Astrocyte (in vitro differentiated cells and primary cell): ENCODE measurements around the gene LDAF1. TPM values are rescaled to one million over a fixed set of nuclear protein-coding genes. Genes with fewer than 3 reads are reported as not detected.

Experiments used
- DNase-seq: peaks from one replicate; pipeline ENCODE4 v3.0.0-alpha.2; 2010; ENCODE audit warnings: low read depth
- FAIRE-seq: peaks from 2 replicates; lab custom pipeline; 2011; peaks lifted over from hg19 to GRCh38; lab: Jason Lieb, UNC
- H2AFZ ChIP-seq: 2 replicates; pipeline ENCODE4 v1.6.0; 2012; ENCODE audit warnings: low read depth, low read length, inconsistent platforms
- H3K27ac ChIP-seq: 2 replicates; pipeline ENCODE4 v1.5.1; 2011; ENCODE audit warnings: low read depth, low read length, inconsistent platforms
- H3K27me3 ChIP-seq: 2 replicates; pipeline ENCODE4 v1.6.0; 2011; ENCODE audit warnings: low read length, inconsistent platforms; ENCODE audit not compliant: insufficient read depth
- H3K36me3 ChIP-seq: 2 replicates; pipeline ENCODE4 v1.5.1; 2011; ENCODE audit warnings: low read length, inconsistent platforms; ENCODE audit not compliant: insufficient read depth
- H3K4me1 ChIP-seq: 2 replicates; pipeline ENCODE4 v1.5.1; 2011; ENCODE audit warnings: low read length, inconsistent platforms; ENCODE audit not compliant: insufficient read depth
- H3K4me2 ChIP-seq: 2 replicates; pipeline ENCODE4 v1.6.0; 2012; ENCODE audit warnings: low read length, inconsistent platforms
- H3K4me3 ChIP-seq: 2 replicates; pipeline ENCODE4 v1.5.1; 2011; ENCODE audit warnings: low read depth, mild to moderate bottlenecking, low read length, inconsistent platforms; ENCODE audit not compliant: insufficient read depth
- H3K79me2 ChIP-seq: 2 replicates; pipeline ENCODE4 v1.6.0; 2012; ENCODE audit warnings: mild to moderate bottlenecking, low read length, inconsistent platforms; ENCODE audit not compliant: insufficient read depth
- H3K9ac ChIP-seq: 2 replicates; pipeline ENCODE4 v1.6.0; 2012; ENCODE audit warnings: mild to moderate bottlenecking, low read length, inconsistent platforms
- H3K9me3 ChIP-seq: 2 replicates; pipeline ENCODE4 v1.5.1; 2012; ENCODE audit warnings: low read depth, mild to moderate bottlenecking, low read length, inconsistent platforms; ENCODE audit not compliant: insufficient read depth
- H4K20me1 ChIP-seq: 2 replicates; pipeline ENCODE4 v1.6.0; 2012; ENCODE audit warnings: low read length, inconsistent platforms; ENCODE audit not compliant: insufficient read depth
- H3K27ac Mint-ChIP-seq: one replicate; pipeline ENCODE4 v1.8.0; 2021; ENCODE audit warnings: mild to moderate bottlenecking, mixed read lengths; ENCODE audit not compliant: unreplicated experiment
- H3K27me3 Mint-ChIP-seq: one replicate; pipeline ENCODE4 v1.8.0; 2021; ENCODE audit warnings: low read depth, mixed read lengths; ENCODE audit not compliant: unreplicated experiment
- H3K36me3 Mint-ChIP-seq: one replicate; pipeline ENCODE4 v1.8.0; 2021; ENCODE audit warnings: low read depth, mixed read lengths; ENCODE audit not compliant: unreplicated experiment
- H3K4me1 Mint-ChIP-seq: one replicate; pipeline ENCODE4 v1.8.0; 2021; ENCODE audit warnings: low read depth, mixed read lengths; ENCODE audit not compliant: unreplicated experiment
- H3K4me3 Mint-ChIP-seq: one replicate; pipeline ENCODE4 v1.8.0; 2021; ENCODE audit warnings: mild to moderate bottlenecking, moderate library complexity, mixed read lengths; ENCODE audit not compliant: unreplicated experiment
- H3K9me3 Mint-ChIP-seq: one replicate; pipeline ENCODE4 v1.8.0; 2021; ENCODE audit warnings: mild to moderate bottlenecking, mixed read lengths; ENCODE audit not compliant: unreplicated experiment
- EZH2 ChIP-seq: IDR thresholded peaks from 2 replicates; pipeline ENCODE4 v1.6.1; 2012; ENCODE audit warnings: mild to moderate bottlenecking, low read length, inconsistent platforms; ENCODE audit not compliant: insufficient read depth
- total RNA-seq: library from RNA; stranded (reverse); gene quantifications from 2 replicates; pipeline ENCODE4 v1.2.1, GENCODE V29; 2021
- TF ChIP-seq, protein P1 (sequence below): IDR thresholded peaks from 2 replicates; pipeline ENCODE4 v1.5.1; 2011; ENCODE audit warnings: low read depth, mild to moderate bottlenecking, inconsistent platforms, low read length, moderate library complexity; ENCODE audit not compliant: insufficient read depth

LDAF1 gene
- total RNA-seq, 1 donor from 2014 or later, result 38.6 TPM

DNA sequence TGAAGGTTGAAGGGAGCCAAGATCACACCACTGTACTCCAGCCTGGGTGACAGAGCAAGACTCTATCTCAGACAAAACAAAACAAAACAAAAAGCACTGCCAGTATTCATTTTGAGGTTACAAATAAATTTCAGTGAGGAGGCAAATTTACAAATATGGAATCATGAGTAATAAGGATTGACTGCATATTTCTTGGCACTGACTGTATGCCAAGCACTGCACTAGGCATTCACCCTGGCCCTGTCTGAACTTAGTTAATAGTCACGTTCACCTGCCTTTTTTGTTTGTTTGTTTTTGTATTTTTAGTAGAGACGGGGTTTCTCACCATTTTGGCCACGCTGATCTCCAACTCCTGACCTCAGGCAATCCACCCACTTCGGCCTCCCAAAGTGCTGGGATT lies 5.1 kb downstream of the LDAF1 start:
- FAIRE-seq (no peak), DNase-seq (no peak)
- no peak overlapping the region for H2AFZ ChIP-seq
- H3K9ac ChIP-seq, result no peak overlapping the region
- no peaks in the 10 kb centered on the region for H3K9me3 ChIP-seq
- Mint-ChIP-seq H3K9me3 (no peaks in the 10 kb centered on the region), H3K27me3 (no peaks in the 10 kb centered on the region), H3K27ac (no peak overlapping the region), H3K4me3 (no peak overlapping the region), H3K36me3 (peaks cover 21% of the 10 kb centered on the region), H3K4me1 (peaks cover 7% of the 10 kb centered on the region)
- no peak overlapping the region for H3K4me3 ChIP-seq
- no peak for TF ChIP-seq EZH2
- TF ChIP-seq, protein P1, sequence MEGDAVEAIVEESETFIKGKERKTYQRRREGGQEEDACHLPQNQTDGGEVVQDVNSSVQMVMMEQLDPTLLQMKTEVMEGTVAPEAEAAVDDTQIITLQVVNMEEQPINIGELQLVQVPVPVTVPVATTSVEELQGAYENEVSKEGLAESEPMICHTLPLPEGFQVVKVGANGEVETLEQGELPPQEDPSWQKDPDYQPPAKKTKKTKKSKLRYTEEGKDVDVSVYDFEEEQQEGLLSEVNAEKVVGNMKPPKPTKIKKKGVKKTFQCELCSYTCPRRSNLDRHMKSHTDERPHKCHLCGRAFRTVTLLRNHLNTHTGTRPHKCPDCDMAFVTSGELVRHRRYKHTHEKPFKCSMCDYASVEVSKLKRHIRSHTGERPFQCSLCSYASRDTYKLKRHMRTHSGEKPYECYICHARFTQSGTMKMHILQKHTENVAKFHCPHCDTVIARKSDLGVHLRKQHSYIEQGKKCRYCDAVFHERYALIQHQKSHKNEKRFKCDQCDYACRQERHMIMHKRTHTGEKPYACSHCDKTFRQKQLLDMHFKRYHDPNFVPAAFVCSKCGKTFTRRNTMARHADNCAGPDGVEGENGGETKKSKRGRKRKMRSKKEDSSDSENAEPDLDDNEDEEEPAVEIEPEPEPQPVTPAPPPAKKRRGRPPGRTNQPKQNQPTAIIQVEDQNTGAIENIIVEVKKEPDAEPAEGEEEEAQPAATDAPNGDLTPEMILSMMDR, result no peak
- no peaks in the 10 kb centered on the region for H3K79me2 ChIP-seq
- no peak overlapping the region for H3K4me2 ChIP-seq
- no peaks in the 10 kb centered on the region for H3K27me3 ChIP-seq
- peaks cover 6% of the 10 kb centered on the region for H3K4me1 ChIP-seq
- no peak overlapping the region for H3K27ac ChIP-seq
- H3K36me3 ChIP-seq, result no peaks in the 10 kb centered on the region
- H4K20me1 ChIP-seq, result peaks cover 9% of the 10 kb centered on the region

DNA sequence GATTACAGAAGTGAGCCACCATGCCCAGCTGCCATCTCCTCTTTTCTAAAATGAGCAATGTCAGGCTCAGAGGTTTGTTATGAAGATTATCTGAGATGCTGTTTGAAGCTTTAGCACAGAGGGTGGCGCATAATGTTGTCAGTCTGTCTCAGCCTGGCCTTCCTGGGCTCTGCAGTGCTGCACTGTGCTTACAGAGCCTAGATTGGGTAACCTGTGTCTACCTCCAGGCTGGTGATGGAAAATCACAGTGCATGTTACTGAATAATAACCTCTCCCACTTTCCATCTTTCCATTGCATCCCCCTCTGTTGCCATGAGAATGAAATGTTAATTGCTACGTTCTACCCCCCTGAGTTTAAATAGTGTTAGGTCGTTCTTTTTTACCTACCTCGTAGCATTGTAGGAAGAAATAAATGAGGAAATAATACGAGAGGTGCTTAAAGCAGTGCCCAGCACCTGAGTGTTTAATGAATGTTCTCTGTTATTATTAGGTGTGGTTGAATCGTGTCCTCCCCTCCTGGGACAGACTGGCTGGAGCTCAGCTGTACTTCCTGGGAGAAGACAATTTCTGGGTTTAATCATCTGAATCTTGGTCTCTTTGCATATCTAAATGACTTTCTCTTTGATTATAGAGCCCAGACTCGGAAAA lies 6.2 kb downstream of the LDAF1 start:
- Mint-ChIP-seq H3K9me3 (no peaks in the 10 kb centered on the region), H3K4me1 (peaks cover 7% of the 10 kb centered on the region), H3K4me3 (no peak overlapping the region), H3K36me3 (peaks cover 21% of the 10 kb centered on the region), H3K27me3 (no peaks in the 10 kb centered on the region), H3K27ac (no peak overlapping the region)
- FAIRE-seq (no peak), DNase-seq (no peak)
- no peaks in the 10 kb centered on the region for H3K36me3 ChIP-seq
- H4K20me1 ChIP-seq, result peaks cover 9% of the 10 kb centered on the region
- TF ChIP-seq, protein P1, result no peak
- no peak for TF ChIP-seq EZH2
- H3K9me3 ChIP-seq, result no peaks in the 10 kb centered on the region
- no peak overlapping the region for H2AFZ ChIP-seq
- H3K4me2 ChIP-seq, result no peak overlapping the region
- peaks cover 12% of the 10 kb centered on the region for H3K4me1 ChIP-seq
- H3K79me2 ChIP-seq, result no peaks in the 10 kb centered on the region
- no peak overlapping the region for H3K27ac ChIP-seq
- H3K4me3 ChIP-seq, result no peak overlapping the region
- H3K27me3 ChIP-seq, result no peaks in the 10 kb centered on the region
- no peak overlapping the region for H3K9ac ChIP-seq

DNA sequence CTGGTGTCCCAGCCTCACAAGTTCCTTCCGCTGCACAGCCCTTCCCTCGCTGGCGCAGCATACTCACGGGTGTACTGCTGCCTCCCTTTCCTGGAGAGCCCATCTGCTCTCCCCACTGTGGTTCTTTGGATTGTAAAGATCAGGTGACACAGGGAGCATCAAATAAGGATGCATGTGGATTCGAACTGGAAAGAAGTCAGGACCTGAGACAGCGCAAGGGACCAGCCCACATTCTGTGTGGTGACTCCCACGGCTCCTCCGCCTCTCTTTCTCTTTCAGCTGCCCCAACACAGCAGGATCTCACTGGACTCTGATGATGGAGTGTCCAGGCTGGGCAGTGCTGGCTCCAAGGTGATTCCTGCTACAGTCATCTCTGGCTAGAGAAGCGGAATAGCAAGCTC lies 8.1 kb downstream of the LDAF1 start:
- H3K9me3 ChIP-seq, result no peaks in the 10 kb centered on the region
- H3K27me3 ChIP-seq, result no peaks in the 10 kb centered on the region
- Mint-ChIP-seq H3K27ac (no peak overlapping the region), H3K27me3 (no peaks in the 10 kb centered on the region), H3K4me1 (peaks cover 4% of the 10 kb centered on the region), H3K4me3 (no peak overlapping the region), H3K36me3 (peaks cover 35% of the 10 kb centered on the region), H3K9me3 (no peaks in the 10 kb centered on the region)
- H3K4me3 ChIP-seq, result no peak overlapping the region
- no peaks in the 10 kb centered on the region for H3K79me2 ChIP-seq
- H3K36me3 ChIP-seq, result no peaks in the 10 kb centered on the region
- TF ChIP-seq, protein P1, result no peak
- no peak for TF ChIP-seq EZH2
- no peak overlapping the region for H2AFZ ChIP-seq
- DNase-seq (peak; percentile 34), FAIRE-seq (no peak)
- no peak overlapping the region for H3K9ac ChIP-seq
- peaks cover 9% of the 10 kb centered on the region for H4K20me1 ChIP-seq
- H3K27ac ChIP-seq, result peak overlapping the region; percentile 75
- peak overlapping the region; percentile 62 for H3K4me2 ChIP-seq
- H3K4me1 ChIP-seq, result peaks cover 12% of the 10 kb centered on the region
